Measurements from ENCODE around the gene ALG14. TPM values are rescaled to one million over a fixed set of nuclear protein-coding genes. Genes with fewer than 3 reads are reported as not detected.
A peak's percentile ranks its signal among the peaks of the same experiment; 100 is the strongest.
"Not testable (repeated sequence)": the region's sequence is repeated elsewhere in the genome, so short reads cannot be mapped to it uniquely, and the experiment has no call there.

The ALG14 gene
- total RNA-seq, 2 donors from 2014 or later: 3.7 to 9.1 TPM

- DNase-seq (ENCODE audit: low spot score in 2 of 2): no peak
- no peak for ATAC-seq
- Mint-ChIP-seq H3K9me3 (no peaks in the 10 kb centered on the region), H3K27ac (no peak overlapping the region), H3K36me3 (peaks cover 7 to 27% of the 10 kb centered on the region in 2 donors)
Observed at GRCh38 chr1:95067062-95067461, 5.7 kb downstream of the ALG14 start.

- no peak for DNase-seq (ENCODE audit: low spot score in 2 of 2)
- H3K27ac Mint-ChIP-seq: no peak overlapping the region
- no peaks in the 10 kb centered on the region for H3K9me3 Mint-ChIP-seq
- ATAC-seq: no peak
- H3K36me3 Mint-ChIP-seq: peaks cover 7 to 20% of the 10 kb centered on the region in 2 donors
Observed at GRCh38 chr1:95061445-95062006, 11.2 kb downstream of the ALG14 start.

DNA sequence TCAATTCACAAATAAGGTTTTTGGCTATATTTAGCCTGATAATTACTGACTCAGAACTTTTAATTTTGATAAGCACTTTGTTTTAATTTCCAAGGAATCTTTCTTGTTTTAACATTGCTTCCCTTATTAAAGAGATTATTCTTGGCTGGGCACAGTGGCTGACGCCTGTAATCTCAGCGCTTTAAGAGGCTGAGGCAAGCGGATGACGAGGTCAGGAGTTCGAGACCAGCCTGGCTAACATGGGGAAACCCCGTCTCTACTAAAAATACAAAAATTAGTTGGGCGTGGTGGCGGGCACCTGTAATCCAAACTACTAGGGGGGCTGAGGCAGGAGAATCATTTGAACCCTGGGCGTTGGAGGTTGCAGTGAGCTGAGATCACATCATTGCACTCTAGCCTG lies 13.8 kb downstream of the ALG14 start:
- Mint-ChIP-seq H3K9me3 (no peaks in the 10 kb centered on the region), H3K27ac (no peak overlapping the region), H3K36me3 (peaks cover 3 to 15% of the 10 kb centered on the region in 2 donors)
- no peak for DNase-seq (ENCODE audit: low spot score in 2 of 2)
- no peak for ATAC-seq

- no peaks in the 10 kb centered on the region for H3K36me3 Mint-ChIP-seq
- ATAC-seq: no peak
Observed at GRCh38 chr1:95057351-95057750, 15.4 kb downstream of the ALG14 start.

DNA sequence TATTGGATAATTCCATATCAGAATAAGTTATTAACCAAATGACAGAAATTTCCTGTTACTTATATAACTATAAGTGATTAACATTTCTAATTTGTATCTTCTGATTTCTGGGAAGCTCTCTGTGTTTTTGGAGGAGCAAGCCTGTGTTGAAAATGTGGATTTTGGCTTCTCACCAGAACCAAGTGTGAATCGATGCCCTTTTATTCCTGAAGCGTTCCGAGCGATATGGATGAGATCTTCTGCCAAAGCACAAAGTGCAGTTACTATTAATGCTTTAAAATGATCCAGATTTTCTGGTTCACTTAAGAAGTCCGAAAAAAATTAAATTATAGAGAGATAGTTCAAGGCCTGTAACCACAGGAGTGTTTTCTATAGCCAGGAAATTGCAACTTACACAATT lies 22.8 kb downstream of the ALG14 start:
- Mint-ChIP-seq H3K27ac (no peak overlapping the region), H3K9me3 (no peaks in the 10 kb centered on the region), H3K36me3 (no peaks in the 10 kb centered on the region)
- no peak for DNase-seq (ENCODE audit: low spot score in 2 of 2)
- no peak for ATAC-seq

More at GRCh38 chr1:95057351-95057750, 15.4 kb downstream of the ALG14 start:
- Mint-ChIP-seq H3K27ac (no peak overlapping the region), H3K9me3 (no peaks in the 10 kb centered on the region)
- no peak for DNase-seq (ENCODE audit: low spot score in 2 of 2)

DNA sequence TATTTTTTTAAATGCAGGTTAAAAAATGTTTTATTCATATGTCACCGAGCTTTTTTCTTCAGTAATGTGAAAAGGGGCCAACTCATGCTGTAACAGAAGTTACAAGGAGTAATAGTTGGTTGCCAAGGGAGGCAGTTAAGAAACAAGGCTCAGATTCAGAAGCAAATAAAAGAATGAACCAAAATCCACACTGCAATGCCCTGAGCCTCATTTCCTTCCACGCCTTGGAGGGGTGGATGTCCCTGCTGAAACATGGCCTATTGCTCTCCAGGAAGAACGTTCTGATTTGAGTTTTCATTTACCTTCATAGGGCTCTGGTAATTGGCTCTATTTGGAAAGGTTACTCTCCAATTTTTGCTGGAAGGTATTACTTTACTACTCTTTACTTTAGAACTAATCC lies 24.4 kb downstream of the ALG14 start:
- H3K36me3 Mint-ChIP-seq: no peaks in the 10 kb centered on the region
- DNase-seq (ENCODE audit: low spot score in 2 of 2) (no peak), ATAC-seq (no peak)
- H3K27ac Mint-ChIP-seq: no peak overlapping the region
- no peaks in the 10 kb centered on the region for H3K9me3 Mint-ChIP-seq

DNA sequence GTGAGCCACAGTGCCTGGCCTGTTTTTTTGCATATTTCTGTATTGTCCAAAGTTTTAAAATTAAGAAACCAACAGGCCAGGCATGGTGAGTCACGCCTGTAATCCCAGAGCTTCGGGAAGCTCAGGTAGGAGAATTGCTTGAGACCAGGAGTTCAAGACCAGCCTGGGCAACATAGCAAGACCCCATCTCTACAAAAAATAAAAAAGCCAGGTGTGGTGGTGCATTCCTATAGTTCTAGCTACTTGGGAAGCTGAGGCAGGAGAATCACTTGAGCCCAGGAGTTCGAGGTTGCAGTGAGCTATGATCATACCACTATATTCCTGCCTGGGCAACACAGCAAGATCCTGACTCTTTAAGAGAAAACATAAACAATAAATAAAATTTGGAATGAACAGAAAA lies 25.1 kb downstream of the ALG14 start:
- not testable (repeated sequence) for ATAC-seq; H3K36me3 Mint-ChIP-seq; H3K27ac Mint-ChIP-seq; DNase-seq (ENCODE audit: low spot score in 2 of 2); H3K9me3 Mint-ChIP-seq

DNA sequence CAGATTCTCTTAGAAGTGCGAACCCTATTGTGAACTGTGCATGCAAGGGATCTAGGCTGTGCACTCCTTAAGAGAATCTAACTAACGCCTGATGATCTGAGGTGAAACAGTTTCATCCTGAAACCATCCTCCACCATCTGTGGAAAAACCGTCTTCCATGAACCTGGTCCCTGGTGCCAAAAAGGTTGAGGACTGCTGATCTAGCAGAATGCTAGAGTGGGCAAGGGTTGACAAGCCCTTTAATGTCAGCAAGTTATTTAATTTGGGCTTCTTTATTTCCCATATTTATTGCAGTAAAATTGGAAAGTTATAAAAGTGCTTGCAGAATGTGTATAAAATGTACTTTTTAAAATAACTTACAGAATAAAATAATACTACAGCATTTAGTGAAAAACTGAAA lies 26.4 kb downstream of the ALG14 start:
- no peak overlapping the region for H3K27ac Mint-ChIP-seq

GRCh38 chr1:95043141-95043980 lies 29.4 kb downstream of the ALG14 start:
- no peak overlapping the region for H3K27ac Mint-ChIP-seq
- H3K9me3 Mint-ChIP-seq: no peaks in the 10 kb centered on the region
- peak; percentile 88 to 92 for ATAC-seq
- H3K36me3 Mint-ChIP-seq: peaks cover 0 to 5% of the 10 kb centered on the region in 2 donors
- DNase-seq (ENCODE audit: low spot score in 2 of 2): peak; percentile 66 to 68

More for the DNA sequence above, 26.4 kb downstream of the ALG14 start:
- Mint-ChIP-seq H3K9me3 (no peaks in the 10 kb centered on the region), H3K36me3 (no peaks in the 10 kb centered on the region)
- no peak for ATAC-seq
- DNase-seq (ENCODE audit: low spot score in 2 of 2): no peak

DNA sequence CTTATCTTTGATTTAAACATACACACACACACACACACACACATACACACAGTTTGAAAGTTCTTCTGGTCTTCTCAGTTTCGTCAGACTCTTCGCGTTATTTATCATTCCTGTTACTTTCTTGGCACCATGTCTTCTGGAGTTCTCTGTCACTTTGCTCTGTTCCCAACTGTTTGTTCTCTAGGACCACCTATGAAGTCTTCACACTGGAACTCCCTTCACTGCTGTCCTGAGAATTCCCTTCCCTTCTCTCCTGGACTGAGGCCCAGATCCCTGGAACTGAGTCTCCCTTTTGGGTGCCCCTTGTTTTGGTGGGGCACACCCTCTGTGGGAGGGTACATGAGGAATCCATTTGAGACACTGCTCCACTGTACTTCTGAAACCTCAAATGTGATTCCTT lies 30.5 kb downstream of the ALG14 start:
- DNase-seq (ENCODE audit: low spot score in 2 of 2): no peak
- H3K36me3 Mint-ChIP-seq: peaks cover 0 to 5% of the 10 kb centered on the region in 2 donors
- no peak for ATAC-seq
- H3K27ac Mint-ChIP-seq: no peak overlapping the region
- no peaks in the 10 kb centered on the region for H3K9me3 Mint-ChIP-seq

DNA sequence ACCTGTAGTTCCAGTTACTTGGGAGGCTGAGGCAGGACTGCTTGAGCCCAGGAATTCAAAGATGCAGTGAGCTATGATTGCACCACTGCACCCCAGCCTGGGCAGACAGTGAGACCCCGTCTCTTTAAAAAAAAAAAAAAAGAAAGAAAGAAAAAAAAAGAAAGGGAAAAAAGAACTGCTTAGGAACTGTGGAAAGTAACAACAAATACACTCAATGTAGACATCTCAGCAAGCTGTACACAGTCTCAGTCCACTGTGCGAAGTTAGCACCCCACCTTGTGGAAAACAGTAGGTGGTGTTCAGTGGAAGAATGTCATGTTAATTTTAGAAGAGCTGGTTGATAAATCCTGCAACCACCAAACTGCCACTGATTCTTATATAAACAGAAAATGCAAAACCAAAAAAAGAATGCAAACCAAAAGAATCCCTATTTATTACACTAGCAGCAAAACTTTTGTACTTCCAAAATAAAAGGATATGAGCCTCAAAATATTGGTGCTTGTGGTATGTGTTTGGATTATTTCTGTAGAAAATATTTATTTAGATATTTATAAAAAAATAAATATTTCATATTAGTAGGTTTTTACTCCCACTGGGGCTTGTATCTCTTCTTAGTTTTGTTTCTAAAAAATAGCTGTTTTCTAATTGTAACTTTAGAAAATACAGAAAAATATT lies 31.1 kb downstream of the ALG14 start:
- ATAC-seq (no peak), DNase-seq (ENCODE audit: low spot score in 2 of 2) (no peak)
- peaks cover 0 to 5% of the 10 kb centered on the region in 2 donors for H3K36me3 Mint-ChIP-seq
- no peaks in the 10 kb centered on the region for H3K9me3 Mint-ChIP-seq
- H3K27ac Mint-ChIP-seq: no peak overlapping the region

DNA sequence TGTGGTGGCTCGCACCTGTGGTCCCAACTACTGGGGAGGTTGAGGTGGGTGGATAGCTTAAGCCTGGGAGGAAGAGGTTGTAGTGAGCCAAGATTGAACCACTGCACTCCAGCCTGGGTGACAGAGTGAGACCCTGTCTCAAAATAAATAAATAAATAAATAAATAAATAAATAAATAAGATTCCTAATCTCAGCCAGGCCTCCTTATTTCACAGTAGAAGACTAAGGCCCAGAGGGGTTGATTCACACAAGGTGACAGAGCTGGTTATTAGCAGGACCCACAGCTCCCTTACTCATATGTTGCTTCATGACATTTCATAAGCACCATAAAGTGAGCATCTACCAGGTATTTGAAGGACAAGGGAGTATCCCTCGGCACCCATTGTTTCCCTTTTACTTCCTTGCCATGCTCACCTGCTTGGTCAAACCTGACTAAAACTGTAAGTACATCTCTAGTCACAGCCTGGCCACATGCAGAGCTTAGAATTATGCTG lies 32.7 kb downstream of the ALG14 start:
- no peak for DNase-seq (ENCODE audit: low spot score in 2 of 2)
- Mint-ChIP-seq H3K27ac (no peak overlapping the region), H3K36me3 (peaks cover 0 to 5% of the 10 kb centered on the region in 2 donors), H3K9me3 (no peaks in the 10 kb centered on the region)
- ATAC-seq: no peak

DNA sequence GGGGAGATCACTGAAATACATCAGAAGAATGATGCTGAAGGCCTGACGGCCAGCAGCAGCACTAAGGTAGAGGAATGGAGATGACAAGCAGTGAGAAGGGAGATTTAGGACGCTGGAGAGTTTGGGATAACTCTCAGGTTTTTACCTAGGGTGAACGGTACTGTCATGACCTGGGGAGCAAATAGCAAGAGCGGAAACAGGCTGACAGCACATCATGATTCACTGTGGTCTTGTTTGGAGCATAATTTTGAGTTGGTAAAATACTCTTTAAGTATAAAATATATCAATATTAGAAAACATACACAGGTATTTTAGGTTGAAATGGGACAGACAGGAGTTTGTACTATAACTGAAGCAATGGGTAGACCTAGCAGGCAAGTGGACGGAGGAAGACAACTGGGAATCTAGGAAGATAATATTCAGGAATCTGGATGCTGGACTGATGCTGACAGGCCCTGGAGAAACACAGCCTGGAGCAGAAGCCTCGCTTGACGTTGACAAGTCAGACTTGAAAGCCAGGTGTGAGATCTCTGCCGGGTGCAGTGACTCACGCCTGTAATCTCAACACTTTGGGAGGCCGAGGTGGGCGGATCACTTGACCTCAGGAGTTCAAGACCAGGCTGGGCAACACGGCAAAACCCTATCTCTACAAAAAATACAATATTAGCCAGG lies 33.3 kb downstream of the ALG14 start:
- Mint-ChIP-seq H3K27ac (peak overlapping the region in 1 of 2 donors; percentile 14), H3K9me3 (no peaks in the 10 kb centered on the region), H3K36me3 (peaks cover 0 to 5% of the 10 kb centered on the region in 2 donors)
- DNase-seq (ENCODE audit: low spot score in 2 of 2): no peak
- no peak for ATAC-seq

DNA sequence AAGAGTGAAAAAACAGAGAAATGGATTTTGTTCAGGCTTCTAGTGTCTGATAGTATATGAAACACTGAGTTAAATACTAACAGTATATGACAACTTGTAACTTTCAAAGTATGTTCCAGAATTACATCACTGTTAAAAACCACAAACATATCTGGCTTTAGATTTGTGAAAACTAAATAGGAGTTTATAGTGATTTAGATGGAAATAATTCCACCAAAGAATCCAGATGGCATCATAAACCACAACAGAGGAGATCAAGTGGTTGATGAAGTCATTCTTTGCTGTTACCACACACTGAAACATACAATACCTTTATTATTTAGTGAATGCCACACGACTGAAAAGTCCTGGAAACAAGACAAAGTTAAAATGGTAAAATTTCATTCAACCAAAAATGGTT lies 37.2 kb downstream of the ALG14 start:
- H3K27ac Mint-ChIP-seq: no peak overlapping the region
- peaks cover 0 to 5% of the 10 kb centered on the region in 2 donors for H3K36me3 Mint-ChIP-seq
- no peak for DNase-seq (ENCODE audit: low spot score in 2 of 2)
- H3K9me3 Mint-ChIP-seq: no peaks in the 10 kb centered on the region
- peak; percentile 50 to 64 for ATAC-seq

- DNase-seq (ENCODE audit: low spot score in 2 of 2): no peak
- Mint-ChIP-seq H3K27ac (no peak overlapping the region), H3K9me3 (no peaks in the 10 kb centered on the region), H3K36me3 (peaks cover under 1 to 5% of the 10 kb centered on the region in 2 donors)
- ATAC-seq: no peak
Observed at GRCh38 chr1:95034506-95034905, 38.2 kb downstream of the ALG14 start.

- no peak for DNase-seq (ENCODE audit: low spot score in 2 of 2)
- no peak for ATAC-seq
- Mint-ChIP-seq H3K36me3 (peaks cover under 1 to 8% of the 10 kb centered on the region in 2 donors), H3K9me3 (no peaks in the 10 kb centered on the region), H3K27ac (no peak overlapping the region)
Observed at GRCh38 chr1:95033843-95034242, 38.9 kb downstream of the ALG14 start.

GRCh38 chr1:95029532-95029931 lies 43.2 kb downstream of the ALG14 start:
- no peaks in the 10 kb centered on the region for H3K9me3 Mint-ChIP-seq
- DNase-seq (ENCODE audit: low spot score in 2 of 2): no peak
- no peak for ATAC-seq
- H3K27ac Mint-ChIP-seq: no peak overlapping the region
- H3K36me3 Mint-ChIP-seq: peaks cover 13 to 17% of the 10 kb centered on the region in 2 donors
